HG02943 (cell line): Measurements from ENCODE around the gene KLHL6.

ENCODE experiments used
- ATAC-seq: cut with Tn5 transposase; IDR thresholded peaks from one replicate; pipeline ENCODE4 v1.9.1; 2021; ENCODE audit warnings: mild to moderate bottlenecking, low read depth, moderate library complexity; ENCODE audit not compliant: unreplicated experiment

Gene KLHL6, protein sequence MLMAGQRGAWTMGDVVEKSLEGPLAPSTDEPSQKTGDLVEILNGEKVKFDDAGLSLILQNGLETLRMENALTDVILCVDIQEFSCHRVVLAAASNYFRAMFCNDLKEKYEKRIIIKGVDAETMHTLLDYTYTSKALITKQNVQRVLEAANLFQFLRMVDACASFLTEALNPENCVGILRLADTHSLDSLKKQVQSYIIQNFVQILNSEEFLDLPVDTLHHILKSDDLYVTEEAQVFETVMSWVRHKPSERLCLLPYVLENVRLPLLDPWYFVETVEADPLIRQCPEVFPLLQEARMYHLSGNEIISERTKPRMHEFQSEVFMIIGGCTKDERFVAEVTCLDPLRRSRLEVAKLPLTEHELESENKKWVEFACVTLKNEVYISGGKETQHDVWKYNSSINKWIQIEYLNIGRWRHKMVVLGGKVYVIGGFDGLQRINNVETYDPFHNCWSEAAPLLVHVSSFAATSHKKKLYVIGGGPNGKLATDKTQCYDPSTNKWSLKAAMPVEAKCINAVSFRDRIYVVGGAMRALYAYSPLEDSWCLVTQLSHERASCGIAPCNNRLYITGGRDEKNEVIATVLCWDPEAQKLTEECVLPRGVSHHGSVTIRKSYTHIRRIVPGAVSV

DNA sequence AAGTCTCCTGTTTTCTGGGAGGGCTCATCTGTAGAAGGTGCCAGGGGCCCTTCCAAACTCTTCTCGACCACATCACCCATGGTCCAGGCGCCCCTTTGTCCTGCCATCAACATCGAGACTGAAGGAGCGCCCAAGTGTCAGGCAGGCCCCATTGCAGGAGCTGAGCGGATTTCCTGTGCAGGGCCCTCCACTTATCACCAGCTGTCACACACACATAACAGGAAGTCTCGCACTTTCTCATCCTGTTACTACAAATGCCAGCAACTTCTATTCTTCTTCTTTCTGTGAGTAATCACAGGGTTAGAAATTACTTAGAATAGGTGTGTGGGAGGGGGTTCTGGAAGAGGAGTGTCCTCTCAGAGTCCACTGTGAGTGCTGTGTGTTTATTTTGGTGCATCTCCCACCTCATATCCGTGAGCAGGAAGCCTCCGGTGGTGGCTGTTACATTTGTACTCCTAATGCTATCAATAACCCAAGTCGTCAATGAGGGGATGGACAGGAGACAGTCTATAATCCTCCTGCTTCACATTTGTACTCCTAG lies at the start of gene KLHL6:
Gene KLHL6, minus strand, starts transcription at position 166 of the 541 bp plus-strand sequence. Its CDS starts 53 bp downstream, at position 113.
- ATAC-seq, result peak; percentile 95

DNA sequence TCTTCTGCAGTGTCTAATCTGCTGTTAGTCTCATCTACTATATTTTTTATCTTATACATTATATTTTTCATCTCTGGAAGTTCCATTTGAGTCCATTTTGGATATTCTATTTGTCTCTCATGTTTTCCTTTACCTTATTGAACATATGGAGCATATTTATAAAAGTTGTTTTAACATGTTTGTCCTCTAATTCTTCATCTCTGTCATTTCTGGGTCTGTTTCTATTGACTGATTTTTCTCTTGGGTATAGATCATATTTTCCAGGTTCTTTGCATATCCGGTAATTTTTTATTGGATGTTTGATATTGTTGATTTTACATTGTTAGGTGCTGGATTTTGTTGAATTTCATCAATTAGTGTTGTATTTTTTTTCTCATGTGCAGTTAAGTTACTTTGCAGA lies 42.5 kb upstream of the KLHL6 start:
- ATAC-seq, result no peak

DNA sequence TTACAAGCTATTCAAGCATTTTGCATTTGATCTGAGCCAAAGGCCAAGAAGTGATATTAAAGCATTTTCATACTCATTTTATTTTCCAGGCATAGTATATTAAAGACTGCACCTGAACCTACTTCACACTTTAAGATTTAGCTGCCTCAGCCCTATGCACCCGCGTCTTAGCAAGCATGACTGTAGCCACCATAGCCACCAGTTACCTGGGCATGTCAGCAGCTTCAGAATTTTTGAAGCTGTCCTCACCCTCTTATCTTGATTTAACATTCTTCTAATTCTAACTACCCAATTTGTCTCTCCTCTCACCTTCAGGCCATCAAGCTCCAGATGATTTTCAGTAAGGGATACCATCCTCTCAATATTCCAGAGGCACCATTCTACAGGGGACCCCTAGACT lies 39.1 kb upstream of the KLHL6 start:
- no peak for ATAC-seq

DNA sequence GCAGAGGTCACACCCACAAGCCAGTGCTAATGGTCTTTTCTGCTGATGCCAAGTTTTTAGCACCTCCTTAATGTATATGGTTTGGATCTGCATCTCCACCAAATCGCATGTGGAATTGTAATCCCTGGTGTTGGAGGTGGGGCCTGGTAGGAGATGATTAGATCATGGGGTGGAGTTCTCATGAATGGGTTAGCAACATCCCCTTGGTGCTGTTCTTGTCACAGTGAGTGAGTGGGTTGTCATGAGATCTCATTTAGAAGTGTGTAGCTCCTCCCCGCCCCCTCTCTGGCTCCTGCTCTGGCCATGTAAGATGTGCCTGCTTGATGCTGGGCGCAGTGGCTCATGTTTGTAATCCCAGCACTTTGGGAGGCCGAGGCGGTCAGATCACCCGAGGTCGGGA lies 37.3 kb upstream of the KLHL6 start:
- no peak for ATAC-seq

DNA sequence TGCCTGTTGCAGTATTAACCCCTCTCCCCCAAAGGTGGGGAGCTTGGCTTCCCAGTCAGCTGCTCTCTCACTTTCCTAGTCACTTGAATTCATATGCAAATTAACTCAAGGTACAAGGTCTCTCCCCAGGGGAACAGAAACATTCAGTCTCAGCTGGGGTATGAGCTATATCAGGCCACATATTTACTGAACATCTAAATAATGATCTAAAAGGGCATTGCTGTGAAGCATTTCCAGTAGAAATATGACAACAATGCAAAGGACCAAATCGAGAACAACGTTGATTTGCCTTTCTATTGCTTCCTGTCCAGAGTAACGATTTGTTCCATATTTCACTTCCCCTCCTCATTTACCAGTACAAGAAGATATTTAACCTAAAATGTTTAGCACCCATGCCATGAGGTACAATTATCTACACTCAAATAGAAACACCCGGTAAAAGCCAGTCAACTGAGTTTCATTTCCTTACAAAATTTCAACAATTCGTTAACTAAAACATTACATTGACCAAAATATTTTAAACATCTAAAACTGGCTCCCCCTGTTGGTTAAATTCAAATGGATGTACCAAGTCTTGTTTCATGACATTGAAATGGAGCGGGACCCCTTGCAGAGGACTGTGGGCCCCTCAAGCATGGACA lies 36.5 kb upstream of the KLHL6 start:
- ATAC-seq, result peak; percentile 93

DNA sequence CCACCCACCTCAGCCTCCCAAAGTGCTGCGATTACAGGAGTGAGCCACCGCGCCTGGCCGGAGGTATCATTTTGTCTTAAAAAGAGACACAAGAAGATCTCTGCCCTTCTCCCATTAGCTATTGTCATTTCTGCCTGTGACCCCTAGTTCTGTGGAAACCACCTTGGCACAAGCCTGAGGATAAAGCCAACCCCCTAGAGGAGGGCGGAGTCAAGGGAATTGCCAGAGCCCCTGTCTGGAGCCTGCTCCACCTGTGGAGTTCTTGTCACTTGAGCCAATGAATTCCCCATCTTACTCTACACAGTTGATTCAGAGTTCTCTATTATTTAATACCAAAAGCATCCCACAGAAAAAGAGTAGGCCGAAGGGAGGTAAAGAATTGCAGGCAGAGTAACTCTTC lies 34.9 kb upstream of the KLHL6 start:
- no peak for ATAC-seq

DNA sequence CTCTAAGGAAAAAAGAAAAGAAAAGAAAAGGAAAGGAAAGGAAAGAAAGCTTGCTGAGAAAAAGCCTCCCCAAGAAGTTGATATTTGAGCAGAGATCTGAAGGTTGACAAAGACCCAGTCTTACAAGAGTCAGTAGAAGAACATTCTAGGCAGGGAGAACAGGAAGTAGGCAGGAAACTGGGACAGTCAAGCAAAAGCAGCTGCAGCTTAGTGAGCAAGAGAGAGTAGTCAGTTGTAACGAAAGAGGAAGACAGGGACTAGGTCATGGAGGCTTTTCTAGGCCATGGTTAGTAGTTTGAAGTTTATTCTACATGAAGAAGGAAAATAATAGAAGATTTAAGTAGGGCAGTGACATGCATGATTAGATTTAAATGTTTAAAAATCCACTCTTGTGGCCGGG lies 31.8 kb upstream of the KLHL6 start:
- no peak for ATAC-seq

DNA sequence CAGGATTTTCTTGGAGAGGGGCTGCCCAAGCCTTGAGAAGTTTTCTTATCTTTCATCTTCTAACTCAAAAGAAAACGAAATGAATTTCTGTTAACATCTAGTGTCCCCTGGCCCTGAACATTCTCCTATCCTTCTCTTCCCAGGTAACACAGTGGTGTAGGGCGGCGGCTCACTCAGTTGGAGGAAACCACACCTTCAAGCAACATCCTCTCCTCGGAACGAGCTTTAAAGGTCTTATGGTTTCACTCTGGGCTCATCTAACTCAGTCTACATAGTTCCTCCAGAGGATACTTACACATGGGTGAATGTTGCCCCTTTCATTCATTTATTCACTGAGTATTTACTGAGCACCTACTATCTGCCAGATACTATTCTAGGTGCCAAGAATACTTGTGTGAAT lies 31.0 kb upstream of the KLHL6 start:
- ATAC-seq, result no peak

DNA sequence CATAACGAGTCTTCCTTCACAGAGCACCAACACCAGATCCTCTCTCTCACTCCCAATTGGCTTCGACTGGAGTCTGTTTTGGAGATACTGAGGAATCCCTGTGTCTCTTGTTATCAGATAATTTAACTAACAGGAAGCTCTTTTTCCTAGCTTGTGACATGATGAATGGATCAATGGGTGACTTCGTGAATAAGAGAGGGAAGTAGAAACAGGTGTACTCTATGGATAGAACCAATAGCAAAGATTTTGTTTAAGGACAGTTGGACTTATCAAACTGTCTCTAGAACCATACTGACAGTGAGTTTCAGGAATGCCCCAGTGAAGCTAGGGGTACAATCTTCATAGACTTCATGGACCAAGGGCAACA lies 29.4 kb upstream of the KLHL6 start:
- ATAC-seq, result no peak

DNA sequence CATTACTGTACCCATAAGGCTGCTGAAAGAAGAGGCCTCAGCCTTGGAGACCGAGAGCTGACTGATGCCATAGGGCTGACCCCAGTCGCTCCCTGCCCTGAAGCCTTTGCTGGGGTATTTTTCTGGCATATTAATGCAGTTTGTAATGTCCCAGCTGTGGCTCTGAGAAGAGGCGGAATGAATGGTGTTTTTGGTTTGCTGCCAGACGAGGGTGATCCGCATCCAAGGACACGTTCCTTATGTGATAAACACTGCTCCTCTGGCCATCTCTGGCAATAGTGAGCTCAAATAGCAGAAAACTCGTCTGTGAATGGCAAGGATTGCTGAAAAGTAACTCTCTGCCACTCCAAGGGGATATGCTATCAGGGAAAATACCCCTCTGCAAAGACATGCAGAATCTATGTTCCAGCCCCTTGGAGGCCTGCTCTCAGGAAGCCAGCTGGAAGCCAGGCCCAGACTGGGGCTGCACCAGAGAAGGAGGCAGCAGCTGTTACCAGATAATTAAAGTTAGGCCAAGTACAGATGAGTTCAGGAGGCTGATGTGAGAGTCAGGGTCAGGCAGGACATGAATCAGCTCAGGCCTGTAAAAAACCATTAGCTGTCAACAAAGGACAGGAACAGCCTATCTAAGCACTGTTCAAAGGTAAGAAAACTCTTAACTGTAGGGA lies 28.9 kb upstream of the KLHL6 start:
- ATAC-seq, result no peak

DNA sequence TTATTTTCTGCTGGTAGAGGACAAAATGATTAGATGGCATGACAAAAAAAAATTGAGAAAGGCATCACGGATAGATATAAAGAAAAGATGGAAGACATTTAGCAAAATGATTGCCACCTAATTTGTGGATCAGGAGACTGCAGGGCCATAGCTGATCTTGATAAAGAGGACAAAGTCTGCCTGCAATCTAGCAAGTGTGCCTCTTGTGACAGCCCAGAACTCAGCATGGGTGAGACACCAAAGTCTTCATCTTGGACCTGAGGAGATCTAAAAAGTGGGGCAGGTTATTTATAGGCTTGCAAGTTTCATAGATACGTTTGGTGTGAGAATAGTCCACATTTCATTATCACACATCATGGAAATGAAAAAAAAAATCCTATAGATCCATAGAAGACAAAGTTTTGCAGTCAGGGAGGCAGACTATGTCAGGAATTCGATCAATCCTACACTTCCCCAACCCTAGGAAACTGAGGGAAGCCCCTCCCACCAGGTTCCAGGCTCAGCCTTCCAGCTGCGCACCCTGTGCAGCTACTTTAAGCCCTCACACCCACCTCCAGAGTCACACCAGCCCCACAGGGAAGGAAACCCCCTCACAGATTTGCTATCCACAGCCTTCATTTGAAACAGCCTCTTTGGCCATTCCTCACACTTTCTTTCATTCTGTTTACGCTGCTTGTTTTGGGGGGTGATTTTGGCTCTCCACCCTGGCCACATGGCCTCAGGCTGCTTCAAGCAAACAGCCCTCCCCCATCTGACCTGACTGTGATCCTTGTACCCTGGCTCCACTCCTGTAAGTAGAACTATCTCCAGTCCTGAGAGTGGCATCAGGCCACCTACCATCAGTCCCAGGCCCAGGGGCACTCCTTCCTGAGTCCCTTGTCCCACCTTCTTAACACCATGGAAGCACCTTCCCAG lies 28.1 kb upstream of the KLHL6 start:
- ATAC-seq, result no peak

DNA sequence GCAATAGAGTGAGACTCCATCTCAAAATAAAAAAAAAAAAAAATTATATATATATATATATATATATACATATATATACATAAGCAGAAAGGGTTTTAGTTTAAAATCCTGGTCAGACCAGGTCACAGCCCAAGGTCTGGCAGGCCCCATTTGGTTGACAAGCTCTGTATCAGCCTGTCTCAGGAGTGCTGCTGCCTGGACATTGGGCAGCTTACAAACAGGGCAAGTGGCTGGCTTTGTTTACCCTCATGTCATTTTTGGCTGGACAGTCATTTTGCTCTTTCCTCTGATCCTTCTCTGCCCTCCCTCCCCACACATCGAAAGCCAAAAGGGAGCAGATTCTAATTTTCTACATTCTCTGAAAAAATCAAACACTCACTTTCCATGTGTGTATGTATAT lies 26.7 kb upstream of the KLHL6 start:
- ATAC-seq, result no peak

DNA sequence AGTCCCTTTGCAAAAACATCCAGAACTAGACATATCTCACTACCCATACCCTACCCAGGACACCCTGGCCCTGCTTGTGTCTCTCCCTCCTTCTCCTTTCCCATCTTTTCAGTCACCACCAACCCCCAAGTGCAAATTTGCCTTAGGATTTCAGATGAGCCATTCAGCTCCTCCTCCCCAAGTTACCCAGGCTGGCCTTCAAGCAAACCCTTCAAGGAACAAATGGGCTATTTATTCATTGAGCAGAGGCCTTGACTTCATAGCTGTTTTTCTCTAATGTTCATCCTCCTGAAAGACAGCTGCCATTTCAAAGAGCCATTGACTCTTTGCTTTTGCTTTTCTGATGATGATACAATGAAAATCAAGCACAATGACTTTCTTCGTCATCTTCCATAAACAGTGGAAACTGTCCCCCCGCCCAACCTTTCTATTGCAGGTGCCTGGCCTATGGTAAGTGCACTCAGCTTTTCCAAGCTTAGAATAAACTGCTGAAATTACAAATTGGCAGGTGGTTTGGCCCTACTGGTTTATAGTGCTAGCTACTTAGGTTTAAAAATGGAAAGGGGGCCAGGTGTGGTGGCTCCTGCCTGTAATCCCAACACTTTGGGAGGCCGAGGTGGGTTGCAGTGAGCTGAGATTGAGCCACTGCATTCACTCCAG lies 26.1 kb upstream of the KLHL6 start:
- ATAC-seq, result no peak

DNA sequence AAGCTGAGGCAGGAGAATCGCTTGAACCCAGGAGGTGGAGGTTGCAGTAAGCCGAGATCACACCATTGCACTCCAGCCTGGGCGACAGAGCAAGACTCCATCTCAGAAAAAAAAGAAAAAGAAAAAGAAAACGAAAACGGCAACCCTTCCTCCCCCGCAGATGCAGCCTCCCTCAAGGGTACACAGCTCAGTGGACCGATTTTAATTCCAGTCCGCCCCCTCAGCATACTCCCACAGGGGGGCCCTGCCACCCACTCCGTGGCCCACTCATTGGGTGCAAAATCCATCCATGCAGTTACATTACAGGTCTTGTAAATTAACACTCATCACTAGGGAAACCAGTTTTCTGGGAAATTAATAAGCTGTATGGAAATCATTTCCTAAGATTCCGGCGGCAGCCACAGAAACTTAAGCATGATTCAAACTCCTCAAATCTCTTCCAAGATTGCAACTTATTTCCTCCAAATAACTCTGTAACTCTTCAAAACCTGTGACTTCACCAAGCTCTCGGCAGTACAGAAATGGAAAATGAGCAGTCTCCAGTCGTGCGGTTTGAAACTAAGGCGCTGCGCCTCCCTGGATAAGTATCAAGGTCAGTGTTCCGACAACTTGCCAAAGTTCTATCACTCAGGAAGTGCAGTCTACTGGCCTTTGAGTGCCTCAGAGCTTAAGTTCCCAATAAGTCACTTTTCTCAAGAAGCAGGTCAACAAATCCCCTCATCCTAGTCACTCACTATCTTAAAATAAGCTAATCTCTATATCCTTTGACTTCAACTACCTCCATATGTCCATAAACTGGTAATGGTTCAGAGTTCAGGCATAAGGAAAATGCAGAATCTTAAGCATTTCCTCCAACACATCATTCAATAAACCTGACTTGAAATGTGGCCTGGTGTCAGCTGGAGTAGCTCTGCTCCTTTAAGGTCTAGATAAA lies 24.7 kb upstream of the KLHL6 start:
- ATAC-seq, result no peak

DNA sequence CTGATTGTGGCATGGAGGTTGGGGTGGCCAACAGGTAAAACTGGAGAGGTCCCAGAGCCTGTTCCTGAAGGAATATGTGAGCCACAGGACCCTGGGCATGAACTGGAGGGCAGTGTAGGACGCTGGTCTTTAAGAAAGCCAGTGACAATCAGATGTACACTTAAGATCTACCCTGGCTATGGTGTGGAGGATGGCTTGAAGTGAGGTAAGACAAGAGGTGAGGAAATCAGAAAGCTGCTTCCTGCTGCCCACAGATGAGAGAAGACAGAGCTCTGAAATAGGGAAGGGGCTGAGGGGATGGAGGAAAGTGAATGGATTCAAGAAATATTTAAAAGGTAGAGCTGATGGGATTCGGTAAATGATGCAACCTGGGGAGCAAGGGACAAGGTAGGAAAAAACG lies 22.7 kb upstream of the KLHL6 start:
- no peak for ATAC-seq

DNA sequence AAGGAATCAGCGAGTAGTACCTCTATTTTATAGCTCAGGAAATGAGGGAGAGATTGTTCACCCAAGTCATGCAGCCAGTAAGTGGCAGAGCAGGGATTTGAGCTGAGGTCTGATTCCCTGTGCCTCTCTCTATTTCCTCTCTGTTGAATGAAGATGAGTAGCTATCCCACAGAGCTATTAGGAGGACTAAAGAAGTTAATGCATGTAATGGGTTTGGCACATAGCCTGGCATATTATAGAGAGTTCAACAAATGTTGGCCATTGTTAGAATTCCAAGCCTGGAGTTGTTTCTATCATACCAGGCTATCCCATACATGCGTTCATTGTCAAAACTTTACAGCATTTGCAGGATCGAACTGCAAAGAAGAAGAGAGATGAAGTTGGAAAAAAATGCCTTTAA lies 21.8 kb upstream of the KLHL6 start:
- no peak for ATAC-seq

DNA sequence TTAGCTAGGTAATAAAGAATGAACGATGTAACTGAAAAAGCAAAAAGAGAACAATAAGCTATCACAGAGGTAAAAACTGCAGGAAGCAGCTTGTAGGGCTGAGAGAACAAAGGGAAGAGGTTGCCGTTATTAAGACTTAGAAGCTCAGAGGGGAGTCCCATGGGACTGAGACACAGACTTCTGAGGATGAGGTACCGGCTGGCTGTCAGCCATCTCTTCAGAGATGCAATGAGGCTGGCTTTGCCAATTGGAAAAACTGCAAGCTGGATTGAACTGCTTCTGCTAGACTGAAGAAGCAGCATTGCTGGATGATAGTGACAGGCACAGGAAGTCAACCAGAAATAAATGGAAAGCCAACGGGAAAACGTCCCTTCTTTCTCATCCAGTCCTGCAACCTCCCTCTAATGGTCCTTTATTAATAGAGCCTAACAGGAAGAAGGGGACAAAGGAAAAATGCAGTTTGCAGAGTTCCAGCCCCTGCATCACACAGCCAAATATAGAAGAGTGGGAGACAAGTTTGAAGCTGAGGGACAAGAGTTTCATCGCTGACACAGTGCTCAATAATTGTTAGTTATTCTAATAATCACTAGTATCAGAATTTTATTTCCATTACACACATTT lies 21.1 kb upstream of the KLHL6 start:
- no peak for ATAC-seq

DNA sequence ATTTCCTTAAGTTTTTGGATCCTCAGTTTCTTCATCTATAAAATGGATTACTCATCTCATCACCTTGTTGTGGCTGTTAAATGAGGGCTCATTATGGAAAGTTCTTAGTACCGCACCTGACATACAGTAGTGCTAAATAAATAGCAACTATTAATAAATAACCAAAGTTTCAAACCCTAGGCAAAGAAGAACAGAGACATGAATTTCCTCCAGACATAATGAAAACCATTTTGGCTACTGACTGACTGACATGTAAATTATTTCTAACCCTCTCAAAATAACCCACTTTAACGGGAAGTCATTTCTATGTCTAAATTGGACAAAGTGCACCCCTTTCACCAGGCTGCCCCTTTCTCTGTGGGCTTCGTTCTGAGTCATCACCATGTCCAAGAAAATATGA lies 17.4 kb upstream of the KLHL6 start:
- ATAC-seq, result peak; percentile 74
